HG02759 (cell line): ENCODE data around the gene UCP2.
"Not testable (repeated sequence)": the region's sequence is repeated elsewhere in the genome, so short reads cannot be mapped to it uniquely, and the experiment has no call there.

Source experiments
- ATAC-seq: cut with Tn5 transposase; IDR thresholded peaks from one replicate; pipeline ENCODE4 v1.9.1; 2021; ENCODE audit warnings: mild to moderate bottlenecking, moderate library complexity; ENCODE audit not compliant: unreplicated experiment

UCP2 gene

GRCh38 chr11:73946798-73947458 is 35.7 kb downstream of the UCP2 start:
- ATAC-seq, result no peak

GRCh38 chr11:73945396-73945795 is 37.2 kb downstream of the UCP2 start:
- no peak for ATAC-seq

- no peak for ATAC-seq
Observed at GRCh38 chr11:73944901-73945300, 37.7 kb downstream of the UCP2 start.

GRCh38 chr11:73944085-73944484 is 38.6 kb downstream of the UCP2 start:
- no peak for ATAC-seq

- ATAC-seq, result no peak
Observed at GRCh38 chr11:73942010-73942409, 40.6 kb downstream of the UCP2 start.

GRCh38 chr11:73940801-73941570 is 41.7 kb downstream of the UCP2 start:
- ATAC-seq, result no peak

GRCh38 chr11:73939096-73939495 is 43.5 kb downstream of the UCP2 start:
- no peak for ATAC-seq

GRCh38 chr11:73936047-73936446 is 46.6 kb downstream of the UCP2 start:
- not testable (repeated sequence) for ATAC-seq

- ATAC-seq, result no peak
Observed at GRCh38 chr11:73932781-73933180, 49.9 kb downstream of the UCP2 start.

GRCh38 chr11:73931951-73932350 is 50.7 kb downstream of the UCP2 start:
- no peak for ATAC-seq

- ATAC-seq, result no peak
Observed at GRCh38 chr11:73931039-73931645, 51.5 kb downstream of the UCP2 start.

- ATAC-seq, result no peak
Observed at GRCh38 chr11:73929388-73929787, 53.3 kb downstream of the UCP2 start.
